Rectal smooth muscle tissue (tissue), 1 donor: ENCODE data around the gene CASZ1.

Experiments used
- H3K27ac ChIP-seq: one replicate; pipeline ENCODE4 v1.7.0; 2013; ENCODE audit warnings: low read depth, low read length, inconsistent platforms
- H3K27me3 ChIP-seq: one replicate; pipeline ENCODE4 v1.7.0; 2013; ENCODE audit warnings: low read length; ENCODE audit not compliant: control insufficient read depth, insufficient read depth
- H3K36me3 ChIP-seq: one replicate; pipeline ENCODE4 v1.7.0; 2013; ENCODE audit warnings: low read length; ENCODE audit not compliant: control insufficient read depth, insufficient read depth
- H3K4me1 ChIP-seq: one replicate; pipeline ENCODE4 v1.7.0; 2013; ENCODE audit warnings: low read length; ENCODE audit not compliant: control insufficient read depth, insufficient read depth
- H3K4me3 ChIP-seq: one replicate; pipeline ENCODE4 v1.7.0; 2013; ENCODE audit warnings: low read length
- H3K9ac ChIP-seq: one replicate; pipeline ENCODE4 v1.7.0; 2013; ENCODE audit warnings: low read length

Gene CASZ1

DNA sequence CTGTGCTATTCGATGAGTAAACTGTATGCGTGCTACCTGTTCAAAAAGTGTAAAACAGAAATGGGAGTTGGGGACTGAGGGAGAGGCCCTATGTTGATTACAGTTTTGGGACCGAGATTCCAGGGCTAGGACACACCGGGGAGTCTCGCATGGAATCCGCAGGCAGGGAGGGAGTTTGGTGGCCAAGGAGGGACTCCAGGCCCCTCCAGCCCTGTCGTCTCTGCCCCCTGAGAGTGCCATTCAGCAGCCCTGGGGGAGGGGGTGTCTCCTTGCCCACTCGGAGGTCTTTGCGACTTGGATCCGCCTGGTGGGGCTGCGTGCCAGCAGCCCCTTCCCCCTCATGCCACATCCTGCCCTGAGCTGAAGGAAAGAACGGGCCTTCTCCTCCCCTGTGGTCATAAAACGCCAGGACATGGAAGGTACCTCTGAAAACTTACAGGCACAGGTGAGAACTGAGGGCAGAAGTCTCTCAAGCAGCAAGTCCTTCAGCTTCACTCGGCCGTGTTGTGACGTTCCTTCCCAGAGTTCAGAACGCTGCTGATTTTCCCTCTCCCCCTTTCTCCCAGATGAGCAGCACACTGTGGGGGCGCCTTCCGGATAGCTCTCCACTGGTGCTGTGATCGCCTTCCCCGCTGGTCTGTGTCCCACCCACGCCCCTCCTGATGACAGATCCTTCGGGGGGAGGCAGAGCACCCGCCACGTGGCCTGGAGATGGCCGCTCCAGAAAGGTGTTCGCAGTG, 180.3 kb downstream of the CASZ1 start:
- Histone ChIP-seq H3K27me3 (no peaks in the 10 kb centered on the region), H3K4me1 (no peaks in the 10 kb centered on the region), H3K9ac (no peak overlapping the region), H3K27ac (no peak overlapping the region), H3K4me3 (no peak overlapping the region), H3K36me3 (no peaks in the 10 kb centered on the region)

- Histone ChIP-seq H3K4me3 (no peak overlapping the region), H3K9ac (no peak overlapping the region)
These were observed 181.1 kb downstream of the CASZ1 start for GRCh38 chr1:10615332-10615731.

GRCh38 chr1:10614377-10615225, 181.8 kb downstream of the CASZ1 start:
- no peak overlapping the region for H3K4me3 ChIP-seq
- no peaks in the 10 kb centered on the region for H3K4me1 ChIP-seq
- no peak overlapping the region for H3K27ac ChIP-seq
- H3K36me3 ChIP-seq = no peaks in the 10 kb centered on the region
- H3K9ac ChIP-seq = no peak overlapping the region
- H3K27me3 ChIP-seq = no peaks in the 10 kb centered on the region

More at GRCh38 chr1:10615332-10615731, 181.1 kb downstream of the CASZ1 start:
- Histone ChIP-seq H3K36me3 (no peaks in the 10 kb centered on the region), H3K27ac (no peak overlapping the region), H3K4me1 (no peaks in the 10 kb centered on the region), H3K27me3 (no peaks in the 10 kb centered on the region)

DNA sequence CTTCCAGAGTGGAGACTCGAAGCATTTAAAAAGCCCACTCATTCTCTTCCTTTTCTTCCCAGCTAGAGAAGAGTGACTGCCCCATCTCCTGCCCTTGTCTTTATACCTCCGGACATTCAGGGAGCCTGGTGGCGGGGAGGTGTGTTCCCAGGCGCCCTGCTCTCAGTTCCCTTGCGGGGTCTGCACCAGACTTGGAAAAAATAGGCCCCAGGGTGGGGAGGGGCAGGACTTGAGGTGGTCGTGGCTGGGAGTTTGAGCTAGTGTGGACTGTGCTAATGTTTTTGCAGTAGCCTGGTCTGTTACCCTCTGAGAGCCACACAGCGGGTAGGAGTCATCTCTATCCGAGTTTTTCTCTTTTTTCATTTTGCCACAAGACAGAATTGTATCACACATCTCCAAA, 182.6 kb downstream of the CASZ1 start:
- H3K27ac ChIP-seq = no peak overlapping the region
- no peaks in the 10 kb centered on the region for H3K36me3 ChIP-seq
- H3K27me3 ChIP-seq = no peaks in the 10 kb centered on the region
- H3K9ac ChIP-seq = no peak overlapping the region
- no peak overlapping the region for H3K4me3 ChIP-seq
- H3K4me1 ChIP-seq = no peaks in the 10 kb centered on the region

- no peaks in the 10 kb centered on the region for H3K4me1 ChIP-seq
- no peaks in the 10 kb centered on the region for H3K27me3 ChIP-seq
- H3K9ac ChIP-seq = no peak overlapping the region
- H3K4me3 ChIP-seq = no peak overlapping the region
- no peak overlapping the region for H3K27ac ChIP-seq
- H3K36me3 ChIP-seq = no peaks in the 10 kb centered on the region
These were observed 183.1 kb downstream of the CASZ1 start for GRCh38 chr1:10613340-10613739.

GRCh38 chr1:10612436-10613160, 183.8 kb downstream of the CASZ1 start:
- H3K4me3 ChIP-seq = no peak overlapping the region
- no peaks in the 10 kb centered on the region for H3K27me3 ChIP-seq
- no peaks in the 10 kb centered on the region for H3K36me3 ChIP-seq
- H3K4me1 ChIP-seq = no peaks in the 10 kb centered on the region
- H3K27ac ChIP-seq = no peak overlapping the region
- no peak overlapping the region for H3K9ac ChIP-seq

GRCh38 chr1:10610901-10611600, 185.4 kb downstream of the CASZ1 start:
- Histone ChIP-seq H3K9ac (no peak overlapping the region), H3K27ac (no peak overlapping the region)

DNA sequence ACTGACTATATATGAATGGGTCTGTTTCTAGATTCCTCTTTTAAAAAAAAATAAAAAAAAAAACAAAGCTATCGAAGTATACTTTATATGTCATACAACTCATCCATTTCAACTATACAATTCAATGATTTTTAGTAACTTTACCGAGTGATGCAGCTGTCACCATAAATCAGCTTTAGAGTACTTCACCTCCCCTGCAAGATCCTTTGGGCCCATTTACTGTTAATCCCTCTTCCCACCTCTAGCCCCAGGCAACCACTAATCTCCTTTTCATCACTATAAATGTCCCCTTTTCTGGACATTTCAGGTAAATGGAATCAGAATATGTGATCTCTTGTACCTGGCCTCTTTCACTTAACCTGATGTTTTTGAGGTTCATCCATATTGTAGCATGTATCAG, 187.8 kb downstream of the CASZ1 start:
- no peaks in the 10 kb centered on the region for H3K36me3 ChIP-seq
- no peak overlapping the region for H3K27ac ChIP-seq
- no peak overlapping the region for H3K9ac ChIP-seq
- no peak overlapping the region for H3K4me3 ChIP-seq
- no peaks in the 10 kb centered on the region for H3K4me1 ChIP-seq
- no peaks in the 10 kb centered on the region for H3K27me3 ChIP-seq

More at GRCh38 chr1:10610901-10611600, 185.4 kb downstream of the CASZ1 start:
- Histone ChIP-seq H3K4me3 (no peak overlapping the region), H3K27me3 (no peaks in the 10 kb centered on the region), H3K4me1 (no peaks in the 10 kb centered on the region), H3K36me3 (no peaks in the 10 kb centered on the region)

DNA sequence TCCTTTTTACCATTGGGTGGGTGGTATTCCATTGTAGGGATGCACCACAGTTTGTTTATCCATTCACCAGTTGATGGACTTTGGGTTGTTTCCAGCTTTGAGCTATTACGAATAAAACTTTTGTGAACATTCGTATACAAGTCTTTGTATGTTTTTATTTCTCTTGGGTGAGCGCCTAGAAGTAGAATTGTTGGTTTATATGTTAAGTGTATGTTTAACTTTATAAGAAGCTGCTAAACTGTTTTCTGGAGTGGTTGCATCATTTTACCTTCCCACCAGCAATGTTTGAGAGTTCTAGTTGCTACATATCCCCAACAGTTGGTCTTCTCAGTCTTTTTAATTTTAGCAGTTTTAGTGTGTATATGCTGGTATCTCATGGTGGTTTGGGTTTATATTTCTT, 189.2 kb downstream of the CASZ1 start:
- Histone ChIP-seq H3K27ac (no peak overlapping the region), H3K4me1 (no peaks in the 10 kb centered on the region), H3K9ac (no peak overlapping the region), H3K4me3 (no peak overlapping the region), H3K27me3 (no peaks in the 10 kb centered on the region), H3K36me3 (no peaks in the 10 kb centered on the region)

DNA sequence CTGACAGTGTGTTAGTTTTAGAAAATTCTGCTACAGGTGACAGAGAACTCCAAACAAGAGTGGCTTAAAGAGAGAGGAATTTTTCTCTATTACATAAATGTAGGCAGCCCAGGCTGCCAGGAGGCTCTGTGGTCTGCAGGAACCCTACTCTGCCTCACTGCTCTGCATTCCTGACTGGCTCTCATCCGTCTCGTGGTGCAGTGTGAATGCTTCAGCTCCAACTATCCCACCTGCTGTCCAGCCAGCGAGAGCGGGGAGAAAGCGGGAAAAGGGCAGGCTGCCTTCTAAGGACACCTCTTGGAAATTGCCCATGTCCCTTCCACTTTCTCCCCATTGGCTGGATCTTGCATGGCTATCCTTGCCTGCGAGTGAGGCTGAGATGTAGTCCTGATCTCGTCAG, 190.4 kb downstream of the CASZ1 start:
- H3K27ac ChIP-seq = no peak overlapping the region
- no peak overlapping the region for H3K4me3 ChIP-seq
- H3K4me1 ChIP-seq = no peaks in the 10 kb centered on the region
- H3K36me3 ChIP-seq = no peaks in the 10 kb centered on the region
- H3K9ac ChIP-seq = no peak overlapping the region
- H3K27me3 ChIP-seq = no peaks in the 10 kb centered on the region

DNA sequence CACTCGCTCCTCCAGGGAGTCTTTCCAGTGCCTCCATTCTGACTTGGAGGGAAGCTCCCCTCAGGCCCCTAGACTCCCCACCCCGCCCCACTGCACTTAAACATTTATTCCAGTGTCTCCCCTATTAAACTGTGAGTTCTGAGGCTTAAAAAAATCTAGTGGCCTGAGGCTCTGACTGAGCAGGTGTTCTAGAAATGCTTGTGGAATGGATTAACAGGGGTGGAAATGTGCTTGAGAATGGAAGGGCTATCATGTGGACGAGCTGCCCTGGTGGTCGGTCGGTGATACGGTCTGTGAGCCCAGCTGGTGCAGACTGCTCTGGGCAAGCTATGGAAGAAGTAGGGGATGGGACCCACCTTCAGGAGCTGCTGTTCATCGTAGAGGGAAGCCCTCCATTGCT, 191.5 kb downstream of the CASZ1 start:
- Histone ChIP-seq H3K4me1 (no peaks in the 10 kb centered on the region), H3K4me3 (no peak overlapping the region), H3K27ac (no peak overlapping the region), H3K27me3 (no peaks in the 10 kb centered on the region), H3K36me3 (no peaks in the 10 kb centered on the region), H3K9ac (no peak overlapping the region)

- H3K4me3 ChIP-seq = no peak overlapping the region
- no peaks in the 10 kb centered on the region for H3K36me3 ChIP-seq
- H3K27me3 ChIP-seq = no peaks in the 10 kb centered on the region
- H3K9ac ChIP-seq = no peak overlapping the region
- H3K4me1 ChIP-seq = no peaks in the 10 kb centered on the region
- H3K27ac ChIP-seq = no peak overlapping the region
These were observed 193.5 kb downstream of the CASZ1 start for GRCh38 chr1:10602936-10603335.
